HG02981 (cell line): Measurements from ENCODE around the gene PLIN3.
"Not testable (repeated sequence)": the region's sequence is repeated elsewhere in the genome, so short reads cannot be mapped to it uniquely, and the experiment has no call there.

Source experiments
- ATAC-seq: cut with Tn5 transposase; IDR thresholded peaks from one replicate; pipeline ENCODE4 v1.9.1; 2021; ENCODE audit warnings: mild to moderate bottlenecking, moderate library complexity; ENCODE audit not compliant: unreplicated experiment

Gene PLIN3

GRCh38 chr19:4891066-4891465 is 23.6 kb upstream of the PLIN3 start:
- ATAC-seq, result no peak

- ATAC-seq, result no peak
Measured at GRCh38 chr19:4889034-4889815, 21.8 kb upstream of the PLIN3 start.

- not testable (repeated sequence) for ATAC-seq
Measured at GRCh38 chr19:4887803-4888202, 20.3 kb upstream of the PLIN3 start.

GRCh38 chr19:4884993-4885392 is 17.5 kb upstream of the PLIN3 start:
- ATAC-seq, result not testable (repeated sequence)

- ATAC-seq, result not testable (repeated sequence)
Measured at GRCh38 chr19:4882874-4883273, 15.4 kb upstream of the PLIN3 start.

- ATAC-seq, result no peak
Measured at GRCh38 chr19:4879041-4879440, 11.6 kb upstream of the PLIN3 start.

GRCh38 chr19:4878491-4878968 is 11.1 kb upstream of the PLIN3 start:
- no peak for ATAC-seq

- no peak for ATAC-seq
Measured at GRCh38 chr19:4877753-4878490, 10.5 kb upstream of the PLIN3 start.

GRCh38 chr19:4873930-4874329 is 6.5 kb upstream of the PLIN3 start:
- ATAC-seq, result no peak

GRCh38 chr19:4871711-4872110 is 4.2 kb upstream of the PLIN3 start:
- ATAC-seq, result no peak

- ATAC-seq, result no peak
Measured at GRCh38 chr19:4870025-4870700, 2.7 kb upstream of the PLIN3 start.

- no peak for ATAC-seq
Measured at GRCh38 chr19:4868286-4868834, 893 bp upstream of the PLIN3 start.

GRCh38 chr19:4866595-4867424 is 657 bp downstream of the PLIN3 start:
- ATAC-seq, result no peak

GRCh38 chr19:4861147-4861546 is 6.3 kb downstream of the PLIN3 start:
- ATAC-seq, result no peak

- no peak for ATAC-seq
Measured at GRCh38 chr19:4859697-4860096, 7.8 kb downstream of the PLIN3 start.

GRCh38 chr19:4856468-4856867 is 11.0 kb downstream of the PLIN3 start:
- not testable (repeated sequence) for ATAC-seq

GRCh38 chr19:4853506-4853905 is 14.0 kb downstream of the PLIN3 start:
- not testable (repeated sequence) for ATAC-seq

- no peak for ATAC-seq
Measured at GRCh38 chr19:4852484-4852883, 15.0 kb downstream of the PLIN3 start.

- no peak for ATAC-seq
Measured at GRCh38 chr19:4851551-4852290, 15.7 kb downstream of the PLIN3 start.

- ATAC-seq, result no peak
Measured at GRCh38 chr19:4849019-4849418, 18.4 kb downstream of the PLIN3 start.
